ENCODE results near the gene TMEM184A.

TMEM184A gene

DNA sequence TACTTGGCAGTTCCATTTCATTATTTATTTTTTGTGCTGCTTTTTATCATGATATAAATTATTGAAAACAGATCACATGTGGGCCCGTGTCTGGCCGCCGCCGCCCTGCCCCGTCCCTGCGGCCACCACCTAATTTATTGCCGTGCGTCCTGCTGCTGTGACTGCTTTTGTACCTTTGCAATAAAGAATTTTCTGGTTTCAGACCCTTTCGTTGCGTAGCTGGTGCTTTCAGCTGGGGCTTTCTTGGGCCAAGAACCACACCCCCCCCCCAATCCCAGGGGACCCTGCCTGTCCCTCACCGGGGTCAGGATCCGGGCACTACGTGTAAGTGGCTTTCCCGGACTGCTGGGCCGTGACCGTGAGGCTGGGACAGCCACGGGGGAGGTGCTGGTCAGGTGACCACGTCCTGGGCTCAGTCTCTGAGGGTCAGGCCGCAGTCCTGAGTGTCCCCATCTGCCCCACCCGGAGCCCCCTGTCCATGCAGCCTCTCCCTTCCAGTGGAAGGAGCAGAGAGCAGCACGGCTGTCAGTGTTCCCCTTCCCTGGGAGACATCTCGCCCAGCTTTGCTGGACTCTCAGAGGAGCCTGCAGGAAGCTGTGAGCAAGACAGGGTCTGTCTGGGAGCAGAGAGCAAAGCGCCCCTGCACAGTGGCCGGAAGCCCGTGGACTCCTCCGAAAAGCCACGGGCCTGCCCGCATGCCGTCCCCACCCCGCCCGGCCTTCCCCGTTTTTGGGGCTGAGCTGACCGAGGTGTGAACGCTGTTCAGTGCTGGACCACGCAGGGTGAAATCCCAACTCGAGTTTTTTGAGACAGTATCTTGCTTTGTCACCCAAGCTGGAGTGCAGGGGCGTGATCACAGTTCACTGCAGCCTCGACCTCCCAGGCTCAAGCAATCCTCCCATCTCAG is 12.9 kb downstream of the TMEM184A start:
- Mint-ChIP-seq H3K4me3 (no peak overlapping the region), H3K9me3 (no peaks in the 10 kb centered on the region), H3K4me1 (peaks cover 11% of the 10 kb centered on the region), H3K36me3 (ENCODE audit: low read depth) (no peaks in the 10 kb centered on the region), H3K27me3 (ENCODE audit: low read depth) (no peaks in the 10 kb centered on the region), H3K27ac (peak overlapping the region; percentile 15 to 82 (median 24))
- TF ChIP-seq, protein P1, sequence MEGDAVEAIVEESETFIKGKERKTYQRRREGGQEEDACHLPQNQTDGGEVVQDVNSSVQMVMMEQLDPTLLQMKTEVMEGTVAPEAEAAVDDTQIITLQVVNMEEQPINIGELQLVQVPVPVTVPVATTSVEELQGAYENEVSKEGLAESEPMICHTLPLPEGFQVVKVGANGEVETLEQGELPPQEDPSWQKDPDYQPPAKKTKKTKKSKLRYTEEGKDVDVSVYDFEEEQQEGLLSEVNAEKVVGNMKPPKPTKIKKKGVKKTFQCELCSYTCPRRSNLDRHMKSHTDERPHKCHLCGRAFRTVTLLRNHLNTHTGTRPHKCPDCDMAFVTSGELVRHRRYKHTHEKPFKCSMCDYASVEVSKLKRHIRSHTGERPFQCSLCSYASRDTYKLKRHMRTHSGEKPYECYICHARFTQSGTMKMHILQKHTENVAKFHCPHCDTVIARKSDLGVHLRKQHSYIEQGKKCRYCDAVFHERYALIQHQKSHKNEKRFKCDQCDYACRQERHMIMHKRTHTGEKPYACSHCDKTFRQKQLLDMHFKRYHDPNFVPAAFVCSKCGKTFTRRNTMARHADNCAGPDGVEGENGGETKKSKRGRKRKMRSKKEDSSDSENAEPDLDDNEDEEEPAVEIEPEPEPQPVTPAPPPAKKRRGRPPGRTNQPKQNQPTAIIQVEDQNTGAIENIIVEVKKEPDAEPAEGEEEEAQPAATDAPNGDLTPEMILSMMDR (IDR thresholded peaks at IDR 0.05; ENCODE audit: unreplicated experiment in 3 of 3), result no peak

DNA sequence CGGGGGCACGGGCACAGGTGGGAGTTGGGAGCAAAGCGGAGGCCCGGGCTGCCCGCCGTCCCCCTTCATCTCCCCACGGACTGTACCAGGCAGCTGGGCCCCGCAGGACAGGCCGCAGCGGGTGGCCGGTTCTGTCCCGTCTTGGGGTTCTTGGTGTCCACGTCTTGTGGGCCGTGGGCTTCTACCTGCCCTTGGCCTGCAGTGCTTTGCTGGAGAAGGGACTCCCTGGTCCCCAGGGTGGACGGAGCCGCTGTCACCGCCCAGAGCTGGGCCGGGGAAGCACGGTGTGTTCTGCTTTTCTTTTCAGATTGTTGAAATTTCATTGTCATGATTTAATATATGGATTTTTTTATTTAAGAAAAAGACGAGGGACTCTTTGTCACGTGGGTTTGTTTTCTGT is 13.7 kb downstream of the TMEM184A start:
- no peak overlapping the region for H3K4me3 Mint-ChIP-seq
- H3K9me3 Mint-ChIP-seq, result no peaks in the 10 kb centered on the region
- H3K4me1 Mint-ChIP-seq, result peaks cover 16% of the 10 kb centered on the region
- TF ChIP-seq, protein P1 (IDR thresholded peaks at IDR 0.05; ENCODE audit: unreplicated experiment in 3 of 3), result no peak
- no peaks in the 10 kb centered on the region for H3K27me3 Mint-ChIP-seq (ENCODE audit: low read depth)
- peak overlapping the region; percentile 15 to 82 (median 24) for H3K27ac Mint-ChIP-seq
- no peaks in the 10 kb centered on the region for H3K36me3 Mint-ChIP-seq (ENCODE audit: low read depth)

DNA sequence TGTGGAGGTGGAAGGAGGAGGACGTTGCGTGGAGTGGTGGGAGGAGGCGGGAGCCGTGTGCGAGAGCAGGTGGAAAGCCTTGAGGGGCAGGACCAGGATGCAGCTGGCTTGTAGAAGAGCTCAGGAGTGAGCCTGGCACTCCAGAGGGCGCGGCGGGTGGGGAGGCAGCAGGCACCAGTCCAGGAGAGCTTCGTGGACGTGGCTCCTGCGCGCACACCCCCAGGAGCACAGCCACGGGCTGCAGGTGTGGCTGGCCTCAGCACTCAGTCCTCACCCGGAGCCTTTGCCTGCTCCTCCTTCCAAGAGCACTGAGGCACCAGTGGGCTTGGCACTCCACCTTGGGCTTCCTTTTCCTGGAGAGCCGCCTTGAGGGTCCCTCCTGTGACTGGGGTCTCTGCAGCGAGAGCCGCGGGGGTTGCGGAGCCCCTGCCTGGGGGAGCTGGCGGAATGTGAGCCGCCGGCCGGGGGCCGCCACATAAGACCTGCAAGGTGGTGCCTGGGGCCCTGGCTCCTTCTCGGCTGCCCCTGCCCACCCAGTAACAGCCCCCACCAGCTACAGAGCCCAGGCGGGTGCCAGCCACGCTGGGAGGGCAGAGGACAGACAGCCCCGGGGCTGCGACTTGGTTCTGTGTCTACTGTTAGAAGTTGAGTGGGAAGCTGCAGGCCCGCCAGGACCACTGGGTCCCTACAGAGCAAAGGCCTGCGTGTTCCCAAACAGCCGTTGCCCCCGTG is 14.4 kb downstream of the TMEM184A start:
- H3K36me3 Mint-ChIP-seq (ENCODE audit: low read depth), result no peaks in the 10 kb centered on the region
- H3K27me3 Mint-ChIP-seq (ENCODE audit: low read depth), result no peaks in the 10 kb centered on the region
- H3K27ac Mint-ChIP-seq, result peak overlapping the region in 1 of 3 experiments; percentile 74
- no peak overlapping the region for H3K4me3 Mint-ChIP-seq
- H3K4me1 Mint-ChIP-seq, result peaks cover 18% of the 10 kb centered on the region
- no peaks in the 10 kb centered on the region for H3K9me3 Mint-ChIP-seq
- TF ChIP-seq, protein P1 (IDR thresholded peaks at IDR 0.05; ENCODE audit: unreplicated experiment in 3 of 3), result no peak

DNA sequence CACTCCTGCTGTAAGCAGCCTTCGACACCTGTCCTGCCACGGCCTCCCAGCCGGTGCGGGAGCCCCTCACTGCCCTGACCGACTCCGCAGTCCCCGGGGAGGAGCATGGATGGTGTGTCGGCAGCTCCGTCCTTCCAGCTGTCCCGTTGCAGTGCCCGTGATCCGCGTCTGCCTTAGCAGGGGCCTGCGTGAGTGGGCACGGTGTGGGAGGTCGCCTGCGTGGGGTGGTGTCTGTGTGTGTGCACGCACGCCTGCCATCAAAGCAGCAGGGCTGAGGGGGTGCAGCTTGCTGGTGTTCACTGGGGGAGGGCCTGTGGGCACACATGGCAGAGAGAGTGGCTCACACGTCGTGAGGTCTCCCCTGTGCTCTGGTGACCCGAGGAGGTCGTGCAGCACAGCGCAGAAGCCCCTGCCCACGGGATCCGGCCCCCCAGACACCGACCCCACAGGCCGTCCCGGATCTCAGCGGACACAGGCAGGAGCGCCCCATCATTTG is 15.2 kb downstream of the TMEM184A start:
- H3K27ac Mint-ChIP-seq, result peak overlapping the region in 1 of 3 experiments; percentile 74
- no peaks in the 10 kb centered on the region for H3K9me3 Mint-ChIP-seq
- H3K27me3 Mint-ChIP-seq (ENCODE audit: low read depth), result peaks cover 2% of the 10 kb centered on the region
- H3K36me3 Mint-ChIP-seq (ENCODE audit: low read depth), result no peaks in the 10 kb centered on the region
- peaks cover 22% of the 10 kb centered on the region for H3K4me1 Mint-ChIP-seq
- TF ChIP-seq, protein P1 (IDR thresholded peaks at IDR 0.05; ENCODE audit: unreplicated experiment in 3 of 3), result no peak
- H3K4me3 Mint-ChIP-seq, result no peak overlapping the region

DNA sequence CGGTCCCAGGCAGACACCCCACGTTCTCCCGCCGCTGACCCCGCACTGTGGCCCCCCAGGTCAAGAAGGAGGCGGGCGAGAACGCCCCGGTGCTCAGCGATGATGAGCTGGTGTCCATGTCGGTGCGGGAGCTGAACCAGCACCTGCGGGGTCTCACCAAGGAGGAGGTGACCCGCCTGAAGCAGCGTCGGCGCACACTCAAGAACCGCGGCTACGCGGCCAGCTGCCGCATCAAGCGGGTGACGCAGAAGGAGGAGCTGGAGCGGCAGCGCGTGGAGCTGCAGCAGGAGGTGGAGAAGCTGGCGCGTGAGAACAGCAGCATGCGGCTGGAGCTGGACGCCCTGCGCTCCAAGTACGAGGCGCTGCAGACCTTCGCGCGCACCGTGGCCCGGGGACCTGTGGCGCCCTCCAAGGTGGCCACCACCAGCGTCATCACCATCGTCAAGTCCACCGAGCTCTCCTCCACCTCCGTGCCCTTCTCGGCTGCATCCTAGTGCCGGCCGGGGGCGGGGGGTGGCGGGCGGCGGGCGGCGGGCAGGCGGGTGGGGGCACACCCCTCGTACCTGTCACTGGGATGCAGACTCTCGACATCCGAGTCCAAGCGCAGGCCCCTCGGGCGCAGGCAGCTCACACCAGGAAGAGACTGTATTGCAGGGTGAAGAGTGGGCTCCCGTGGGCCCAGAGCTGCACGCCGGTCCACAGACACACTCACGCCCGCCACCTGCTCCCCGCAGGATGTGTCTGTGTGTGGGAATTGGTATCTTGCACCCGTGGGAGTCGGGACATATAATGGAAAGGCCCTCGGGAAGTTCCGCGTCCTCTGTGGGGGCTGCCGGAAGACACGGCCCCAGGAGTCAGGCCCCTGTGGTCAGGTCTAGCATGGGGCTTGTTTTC is 15.9 kb downstream of the TMEM184A start:
- no peaks in the 10 kb centered on the region for H3K9me3 Mint-ChIP-seq
- H3K4me3 Mint-ChIP-seq, result no peak overlapping the region
- H3K27ac Mint-ChIP-seq, result no peak overlapping the region
- peaks cover 4% of the 10 kb centered on the region for H3K27me3 Mint-ChIP-seq (ENCODE audit: low read depth)
- H3K4me1 Mint-ChIP-seq, result peaks cover 22% of the 10 kb centered on the region
- H3K36me3 Mint-ChIP-seq (ENCODE audit: low read depth), result no peaks in the 10 kb centered on the region
- TF ChIP-seq, protein P1 (IDR thresholded peaks at IDR 0.05; ENCODE audit: unreplicated experiment in 3 of 3), result no peak
